ENCODE measurements around the gene DNAJC5. TPM values are rescaled to one million over a fixed set of nuclear protein-coding genes. Genes with fewer than 3 reads are reported as not detected.

Gene DNAJC5
- total and polyA plus RNA-seq, 2 donors (not counting 1 experiment from before 2014, with no cell fraction given) = 12.2 to 33.3 TPM

DNA sequence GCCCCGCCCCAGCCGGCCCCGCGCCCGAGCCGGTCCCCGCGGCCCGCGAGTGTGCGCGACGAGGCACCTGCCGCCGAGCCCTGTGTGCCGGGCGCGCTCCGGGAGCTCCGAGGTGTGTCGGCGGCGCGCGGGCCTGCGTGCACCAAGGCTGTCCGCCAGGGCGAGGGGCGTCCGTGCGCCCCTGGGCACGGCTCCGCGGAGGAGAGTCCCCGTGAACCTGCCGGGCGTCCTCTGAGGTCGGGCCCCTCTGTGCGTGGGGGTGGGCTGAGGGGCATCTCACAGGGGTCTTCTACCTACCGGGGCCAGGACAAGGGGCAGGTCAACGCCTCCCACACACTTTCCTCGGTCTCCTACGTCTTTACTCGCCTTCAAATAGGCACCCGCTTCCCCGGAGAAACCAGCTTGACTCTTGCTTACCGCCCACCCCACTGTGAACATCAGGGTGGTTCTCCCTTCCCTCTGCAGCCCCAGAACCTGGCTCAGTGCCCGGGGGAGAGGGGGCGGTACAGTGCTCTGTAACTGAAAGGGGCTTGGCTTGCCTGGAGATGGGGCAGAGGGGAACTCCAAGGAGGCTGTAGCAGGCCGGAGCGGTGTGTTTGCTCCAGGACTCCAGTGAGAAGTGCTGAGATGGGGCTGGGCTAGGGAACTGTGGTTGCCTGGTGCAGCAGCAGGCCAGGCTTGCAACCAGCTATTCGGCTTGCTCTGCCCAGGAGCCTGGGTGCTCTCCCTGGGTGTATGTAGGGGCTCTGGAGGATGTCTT, 84.8 kb downstream of the DNAJC5 start, which contains the start of gene SAMD10:
SAMD10 (minus strand) TSS at position 86 of the 760 bp plus-strand sequence. CDS start 175 bp downstream, outside the sequence.
- POLR2A ChIA-PET = interaction anchor here (0.7 to 2.3 kb wide), 14 partner anchors 24 to 484 kb away, joined by 3 to 12 read pairs (median 4); partner anchors contain the start of genes DNAJC5, OPRL1, PPDPF and RGS19
- Mint-ChIP-seq H3K27me3 (no peaks in the 10 kb centered on the region), H3K27ac (peak within 1 kb of the TSS; percentile 94), H3K4me1 (peaks cover 53% of the 10 kb centered on the region), H3K9me3 (ENCODE audit: insufficient read depth) (no peaks in the 10 kb centered on the region), H3K4me3 (peak within 1 kb of the TSS; percentile 90)
- CTCF ChIA-PET = interaction anchor here (0.6 to 2.3 kb wide), 17 partner anchors 24 to 483 kb away, joined by 3 to 25 read pairs (median 5); partner anchors contain the start of genes LKAAEAR1, OPRL1, PTK6 and RGS19
- peak within 1 kb of the TSS; percentile 93 for H3K4me2 ChIP-seq (replicated peaks; ENCODE audit: low read depth, low read length, poor library complexity, severe bottlenecking)
- peak within 1 kb of the TSS; percentile 76 for H3K9ac ChIP-seq (ENCODE audit: low read length)
- H3K79me2 ChIP-seq (ENCODE audit: control insufficient read depth, insufficient read depth, low read length) = peaks cover 32% of the 10 kb centered on the region
- peaks cover 30 to 46% of the 10 kb centered on the region in 2 donors for H3K4me1 ChIP-seq (ENCODE audit: control insufficient read depth in 2 of 2, insufficient read depth in 2 of 2, low read length in 2 of 2)
- peak within 1 kb of the TSS; percentile 80 for H2AFZ ChIP-seq (ENCODE audit: insufficient read depth, low read depth, low read length, poor library complexity, severe bottlenecking)
- no peaks in the 10 kb centered on the region for H3K9me3 ChIP-seq (ENCODE audit: control extremely low read depth in 1 of 3, control insufficient read depth in 2 of 3, insufficient read depth in 1 of 3, low read length in 2 of 3)
- ATAC-seq (ENCODE audit: low read depth) (peak; percentile 31), DNase-seq (peak; percentile 81)
- intact Hi-C loops (cut with micrococcal nuclease) = loop anchor here (1.0 to 5.0 kb wide), 5 partner anchors 59 to 141 kb away; partner anchors contain the start of genes DNAJC5, LKAAEAR1, OPRL1 and TCEA2
- peak within 1 kb of the TSS; percentile 13 to 85 (median 74) for H3K4me3 ChIP-seq (ENCODE audit: control extremely low read depth in 1 of 5, extremely low read depth in 1 of 5, insufficient read depth in 1 of 5, low read depth in 2 of 5, low read length in 4 of 5)
- H3K27me3 ChIP-seq (replicated peaks in 1 of 4; ENCODE audit: control extremely low read depth in 1 of 4, control insufficient read depth in 3 of 4, insufficient read depth in 4 of 4, low read length in 3 of 4) = no peaks in the 10 kb centered on the region
- TF ChIP-seq, protein P1, sequence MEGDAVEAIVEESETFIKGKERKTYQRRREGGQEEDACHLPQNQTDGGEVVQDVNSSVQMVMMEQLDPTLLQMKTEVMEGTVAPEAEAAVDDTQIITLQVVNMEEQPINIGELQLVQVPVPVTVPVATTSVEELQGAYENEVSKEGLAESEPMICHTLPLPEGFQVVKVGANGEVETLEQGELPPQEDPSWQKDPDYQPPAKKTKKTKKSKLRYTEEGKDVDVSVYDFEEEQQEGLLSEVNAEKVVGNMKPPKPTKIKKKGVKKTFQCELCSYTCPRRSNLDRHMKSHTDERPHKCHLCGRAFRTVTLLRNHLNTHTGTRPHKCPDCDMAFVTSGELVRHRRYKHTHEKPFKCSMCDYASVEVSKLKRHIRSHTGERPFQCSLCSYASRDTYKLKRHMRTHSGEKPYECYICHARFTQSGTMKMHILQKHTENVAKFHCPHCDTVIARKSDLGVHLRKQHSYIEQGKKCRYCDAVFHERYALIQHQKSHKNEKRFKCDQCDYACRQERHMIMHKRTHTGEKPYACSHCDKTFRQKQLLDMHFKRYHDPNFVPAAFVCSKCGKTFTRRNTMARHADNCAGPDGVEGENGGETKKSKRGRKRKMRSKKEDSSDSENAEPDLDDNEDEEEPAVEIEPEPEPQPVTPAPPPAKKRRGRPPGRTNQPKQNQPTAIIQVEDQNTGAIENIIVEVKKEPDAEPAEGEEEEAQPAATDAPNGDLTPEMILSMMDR (IDR thresholded peaks at IDR 0.05) = no peak
- no peak for TF ChIP-seq EZH2 (IDR thresholded peaks at IDR 0.05; ENCODE audit: borderline replicate concordance, insufficient read depth, low read depth, low read length, poor library complexity, severe bottlenecking)
- peaks cover 38% of the 10 kb centered on the region for H4K20me1 ChIP-seq (ENCODE audit: control insufficient read depth, insufficient read depth, low read length, poor library complexity, severe bottlenecking)
- H3K36me3 ChIP-seq (replicated peaks in 1 of 2; ENCODE audit: control extremely low read depth in 1 of 2, control insufficient read depth in 1 of 2, extremely low read depth in 1 of 2, insufficient read depth in 2 of 2, low read length in 1 of 2) = peaks cover 0 to 19% of the 10 kb centered on the region in 2 experiments
- WGBS (ENCODE audit: insufficient coverage) = 0% methylated on average over 51 of the region's 52 CpGs
- H3K27ac ChIP-seq (ENCODE audit: low read length in 2 of 2) = peak within 1 kb of the TSS; percentile 69 to 87

Measured in B cell (primary cell).